ENCODE data around the gene PIK3IP1.
"Not testable (repeated sequence)": the region's sequence is repeated elsewhere in the genome, so short reads cannot be mapped to it uniquely, and the experiment has no call there.

Gene PIK3IP1

GRCh38 chr22:31248138-31248745 lies 44.0 kb downstream of the PIK3IP1 start:
- DNase-seq = no peak

- DNase-seq = no peak
Observed at GRCh38 chr22:31247726-31248125, 44.6 kb downstream of the PIK3IP1 start.

GRCh38 chr22:31246687-31247086 lies 45.6 kb downstream of the PIK3IP1 start:
- DNase-seq = no peak

- DNase-seq = not testable (repeated sequence)
Observed at GRCh38 chr22:31245998-31246397, 46.3 kb downstream of the PIK3IP1 start.

- DNase-seq = no peak
Observed at GRCh38 chr22:31244943-31245451, 47.3 kb downstream of the PIK3IP1 start.

- DNase-seq = no peak
Observed at GRCh38 chr22:31244046-31244942, 48.0 kb downstream of the PIK3IP1 start.

- DNase-seq = no peak
Observed at GRCh38 chr22:31243339-31244045, 48.8 kb downstream of the PIK3IP1 start.

- no peak for DNase-seq
Observed at GRCh38 chr22:31241936-31242335, 50.4 kb downstream of the PIK3IP1 start.

GRCh38 chr22:31241200-31241599 lies 51.1 kb downstream of the PIK3IP1 start:
- no peak for DNase-seq

- DNase-seq = no peak
Observed at GRCh38 chr22:31239771-31240370, 52.4 kb downstream of the PIK3IP1 start.

- DNase-seq = no peak
Observed at GRCh38 chr22:31238057-31238456, 54.2 kb downstream of the PIK3IP1 start.

GRCh38 chr22:31236044-31236443 lies 56.2 kb downstream of the PIK3IP1 start:
- DNase-seq = not testable (repeated sequence)

- DNase-seq = no peak
Observed at GRCh38 chr22:31235081-31235480, 57.2 kb downstream of the PIK3IP1 start.

- no peak for DNase-seq
Observed at GRCh38 chr22:31233001-31233400, 59.3 kb downstream of the PIK3IP1 start.

All from GOT3 (cell line).